NCI-H146 treated with DMSO at 0.1 percent for 48 hours (cell line): ENCODE data around the gene FBXO47.
"Not testable (repeated sequence)": the region's sequence is repeated elsewhere in the genome, so short reads cannot be mapped to it uniquely, and the experiment has no call there.

Experiments
- DNase-seq: peaks from one replicate; lab custom pipeline; 2025; ENCODE audit not compliant: unreplicated experiment; lab: John Stamatoyannopoulos, UW

The FBXO47 gene

GRCh38 chr17:38922538-38923297, 44.5 kb downstream of the FBXO47 start:
- no peak for DNase-seq

- no peak for DNase-seq
These were observed 45.3 kb downstream of the FBXO47 start for GRCh38 chr17:38921756-38922411.

GRCh38 chr17:38920374-38921291, 46.6 kb downstream of the FBXO47 start:
- no peak for DNase-seq

GRCh38 chr17:38919316-38920078, 47.7 kb downstream of the FBXO47 start:
- DNase-seq: no peak

- no peak for DNase-seq
These were observed 48.3 kb downstream of the FBXO47 start for GRCh38 chr17:38918916-38919315.

GRCh38 chr17:38918129-38918913, 48.9 kb downstream of the FBXO47 start:
- no peak for DNase-seq

- DNase-seq: no peak
These were observed 49.9 kb downstream of the FBXO47 start for GRCh38 chr17:38917259-38917658.

- DNase-seq: no peak
These were observed 50.4 kb downstream of the FBXO47 start for GRCh38 chr17:38916771-38917170.

GRCh38 chr17:38915639-38915995, 51.6 kb downstream of the FBXO47 start:
- no peak for DNase-seq

- DNase-seq: no peak
These were observed 52.2 kb downstream of the FBXO47 start for GRCh38 chr17:38914741-38915638.

GRCh38 chr17:38912221-38912813, 54.9 kb downstream of the FBXO47 start:
- DNase-seq: no peak

- DNase-seq: not testable (repeated sequence)
These were observed 55.5 kb downstream of the FBXO47 start for GRCh38 chr17:38911731-38912081.

- no peak for DNase-seq
These were observed 56.0 kb downstream of the FBXO47 start for GRCh38 chr17:38911081-38911730.

- no peak for DNase-seq
These were observed 56.9 kb downstream of the FBXO47 start for GRCh38 chr17:38910325-38910724.

GRCh38 chr17:38908676-38909181, 58.5 kb downstream of the FBXO47 start:
- DNase-seq: no peak

- no peak for DNase-seq
These were observed 59.1 kb downstream of the FBXO47 start for GRCh38 chr17:38907930-38908675.

- DNase-seq: no peak
These were observed 60.6 kb downstream of the FBXO47 start for GRCh38 chr17:38906460-38907228.
